Neuronal stem cell (in vitro differentiated cells): Measurements from ENCODE around the gene POU2AF1.
"Not testable (repeated sequence)": the region's sequence is repeated elsewhere in the genome, so short reads cannot be mapped to it uniquely, and the experiment has no call there.

Experiments
- DNase-seq: peaks from one replicate; pipeline ENCODE4 v3.0.0-alpha.2; 2013; ENCODE audit warnings: low spot score
- H2AFZ ChIP-seq: one replicate; pipeline ENCODE4 v1.6.1; 2013; ENCODE audit warnings: mild to moderate bottlenecking, low read length, inconsistent platforms
- H2AK5ac ChIP-seq: 2 replicates; pipeline ENCODE4 v1.6.1; 2013; ENCODE audit warnings: low read depth, mild to moderate bottlenecking, inconsistent platforms, low read length, moderate library complexity, mixed read lengths
- H2BK120ac ChIP-seq: 2 replicates; pipeline ENCODE4 v1.6.1; 2013; ENCODE audit warnings: low read depth, mild to moderate bottlenecking, inconsistent platforms, low read length, moderate library complexity, mixed read lengths
- H2BK12ac ChIP-seq: one replicate; pipeline ENCODE4 v1.6.1; 2013; ENCODE audit warnings: low read length, inconsistent platforms
- H2BK15ac ChIP-seq: 2 replicates; pipeline ENCODE4 v1.6.1; 2013; ENCODE audit warnings: mild to moderate bottlenecking, low read length, inconsistent platforms, mixed read lengths
- H2BK5ac ChIP-seq: one replicate; pipeline ENCODE4 v1.6.1; 2013; ENCODE audit warnings: inconsistent platforms, mild to moderate bottlenecking, low read length, moderate library complexity
- H3K14ac ChIP-seq: one replicate; pipeline ENCODE4 v1.6.1; 2013; ENCODE audit warnings: low read length, inconsistent platforms
- H3K18ac ChIP-seq: 2 replicates; pipeline ENCODE4 v1.6.1; 2013; ENCODE audit warnings: low read length, inconsistent platforms
- H3K23ac ChIP-seq: 2 replicates; pipeline ENCODE4 v1.6.1; 2013; ENCODE audit warnings: low read depth, mild to moderate bottlenecking, mixed read lengths, low read length, inconsistent platforms; ENCODE audit not compliant: poor library complexity
- H3K27ac ChIP-seq: replicated peaks from 3 replicates; pipeline ENCODE4 v1.5.1; 2013; ENCODE audit warnings: low read length, inconsistent platforms
- H3K27me3 ChIP-seq, 3 experiments: 2 replicates each; pipeline ENCODE4 v1.6.1; 2013; ENCODE audit warnings: low read length in 3 of 3, mild to moderate bottlenecking in 2 of 3, inconsistent platforms in 1 of 3, low read depth in 1 of 3, mixed read lengths in 1 of 3, moderate library complexity in 1 of 3; ENCODE audit not compliant: control insufficient read depth in 3 of 3, insufficient read depth in 3 of 3
- H3K36me3 ChIP-seq, 2 donors: replicated peaks in 1 of 2; 2 replicates each; pipeline ENCODE4 v1.6.1; 2013; ENCODE audit warnings: low read length in 2 of 2; ENCODE audit not compliant: control insufficient read depth in 2 of 2, insufficient read depth in 2 of 2
- H3K4ac ChIP-seq: 2 replicates; pipeline ENCODE4 v1.6.1; 2013; ENCODE audit warnings: inconsistent platforms, mild to moderate bottlenecking, low read length, moderate library complexity
- H3K4me1 ChIP-seq, 2 donors: 1 replicate in 1 of 2; 2 replicates in 1 of 2; pipeline ENCODE4 v1.6.1; 2013; ENCODE audit warnings: low read length in 2 of 2, low read depth in 1 of 2; ENCODE audit not compliant: control insufficient read depth in 2 of 2, insufficient read depth in 1 of 2
- H3K4me2 ChIP-seq: one replicate; pipeline ENCODE4 v1.6.1; 2013; ENCODE audit warnings: mild to moderate bottlenecking, low read length, inconsistent platforms; ENCODE audit not compliant: insufficient read depth, poor library complexity, severe bottlenecking
- H3K4me3 ChIP-seq, 2 donors: 2 replicates each; pipeline ENCODE4 v1.5.1; 2013; ENCODE audit warnings: low read length in 2 of 2, mild to moderate bottlenecking in 2 of 2, inconsistent platforms in 1 of 2, moderate library complexity in 1 of 2
- H3K79me1 ChIP-seq: one replicate; pipeline ENCODE4 v1.6.1; 2013; ENCODE audit warnings: low read depth, mild to moderate bottlenecking, inconsistent platforms, low read length, moderate library complexity
- H3K9ac ChIP-seq: one replicate; pipeline ENCODE4 v1.6.1; 2013; ENCODE audit warnings: mild to moderate bottlenecking, low read depth, low read length, inconsistent platforms; ENCODE audit not compliant: poor library complexity
- H3K9me3 ChIP-seq, 2 donors: replicated peaks in 1 of 2; 2 replicates each; pipeline versions ENCODE3 to v1.6.1; 2013; ENCODE audit warnings: low read length in 2 of 2, mild to moderate bottlenecking in 2 of 2, inconsistent platforms in 1 of 2, low read depth in 1 of 2, mixed read lengths in 1 of 2, moderate library complexity in 1 of 2; ENCODE audit not compliant: control insufficient read depth in 2 of 2, insufficient read depth in 1 of 2
- H4K8ac ChIP-seq: one replicate; pipeline ENCODE4 v1.6.1; 2013; ENCODE audit warnings: low read depth, mild to moderate bottlenecking, inconsistent platforms, low read length, moderate library complexity
- H4K91ac ChIP-seq: one replicate; pipeline ENCODE4 v1.6.1; 2013; ENCODE audit warnings: low read length, low read depth, mild to moderate bottlenecking, inconsistent platforms; ENCODE audit not compliant: poor library complexity
- WGBS, 2 donors: extraction: QIAGEN DNeasy Blood & Tissue Kit; methylation state at CpG; one replicate each; pipeline ENCODE4 v1.1.7; 2013; ENCODE audit warnings: missing lambda C conversion rate in 2 of 2, mixed read lengths in 1 of 2; ENCODE audit not compliant: insufficient read length in 2 of 2, insufficient replicate concordance in 1 of 2; ENCODE audit errors: extremely low coverage in 2 of 2; 5-methylcytosine and 5-hydroxymethylcytosine counted together

POU2AF1 gene

GRCh38 chr11:111395081-111395480 is 16.0 kb upstream of the POU2AF1 start:
- Histone ChIP-seq H3K9ac (peak overlapping the region; percentile 25), H3K27me3 (peaks cover 0 to 3% (median 0%) of the 10 kb centered on the region in 3 experiments), H3K4me3 (no peak overlapping the region), H3K9me3 (no peaks in the 10 kb centered on the region), H2BK5ac (no peak overlapping the region), H2AK5ac (no peak overlapping the region), H3K79me1 (no peaks in the 10 kb centered on the region), H2BK15ac (no peak overlapping the region), H3K36me3 (no peaks in the 10 kb centered on the region), H3K4me2 (no peak overlapping the region), H3K14ac (no peak overlapping the region), H3K4me1 (peaks cover 0 to 4% of the 10 kb centered on the region in 2 donors), H3K23ac (peak overlapping the region; percentile 8), H3K27ac (no peak overlapping the region), H2AFZ (no peak overlapping the region), H3K18ac (peak overlapping the region; percentile 45), H3K4ac (no peak overlapping the region), H4K8ac (no peak overlapping the region), H4K91ac (no peak overlapping the region), H2BK120ac (no peak overlapping the region), H2BK12ac (peak overlapping the region; percentile 36)
- WGBS, 2 donors = no CpG with 5 or more reads among the region's 7 CpGs
- no peak for DNase-seq

DNA sequence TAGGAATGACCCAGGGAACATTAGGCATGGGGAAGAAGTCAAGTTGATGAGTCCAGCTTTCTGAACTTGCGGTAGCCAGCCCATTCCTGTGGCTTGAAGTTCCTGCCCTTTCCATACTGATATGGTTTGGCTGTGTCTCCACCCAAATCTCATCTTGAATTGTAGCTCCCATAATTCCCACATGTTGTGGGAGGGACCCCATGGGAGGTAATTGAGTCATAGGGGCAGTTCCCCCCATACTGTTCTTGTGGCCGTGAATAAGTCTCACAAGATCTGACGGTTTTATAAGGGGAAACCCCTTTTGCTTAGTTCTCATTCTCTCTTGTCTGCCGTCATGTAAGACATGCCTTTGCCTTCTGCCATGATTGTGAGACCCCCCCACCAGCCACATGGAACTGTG is 15.1 kb upstream of the POU2AF1 start:
- H3K4me2 ChIP-seq, H2BK120ac ChIP-seq, H3K14ac ChIP-seq, H4K91ac ChIP-seq, H3K79me1 ChIP-seq, H3K27me3 ChIP-seq, H2AK5ac ChIP-seq, H3K4me1 ChIP-seq, H2BK15ac ChIP-seq, H3K9me3 ChIP-seq, H3K27ac ChIP-seq, H4K8ac ChIP-seq, H3K18ac ChIP-seq, H2AFZ ChIP-seq, H2BK5ac ChIP-seq, H3K23ac ChIP-seq, H3K36me3 ChIP-seq, H3K4ac ChIP-seq, H3K9ac ChIP-seq, H2BK12ac ChIP-seq, H3K4me3 ChIP-seq, DNase-seq: not testable (repeated sequence)
- WGBS, 2 donors = no CpG with 5 or more reads among the region's 4 CpGs

DNA sequence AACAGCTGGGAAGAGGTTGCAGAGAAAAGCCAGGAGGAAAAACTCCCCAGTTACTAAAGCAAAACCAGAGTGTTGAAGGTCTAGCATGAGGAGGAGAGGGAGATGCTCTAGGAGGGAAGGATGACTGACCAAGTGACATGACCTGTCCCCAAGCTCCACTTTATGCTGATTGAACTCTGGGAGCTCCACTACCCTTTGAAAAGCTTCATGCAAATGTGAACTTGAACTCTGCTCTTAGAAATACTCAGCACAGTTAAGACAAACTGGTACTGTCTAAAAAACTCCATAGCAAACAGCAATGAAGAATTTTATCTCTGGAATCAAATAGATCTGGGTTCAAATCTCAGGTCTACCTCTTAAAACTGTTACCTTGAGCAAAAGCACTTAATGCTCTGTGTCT is 14.5 kb upstream of the POU2AF1 start:
- Histone ChIP-seq H2BK12ac (no peak overlapping the region), H4K91ac (no peak overlapping the region), H4K8ac (no peak overlapping the region), H2BK120ac (no peak overlapping the region), H2AK5ac (no peak overlapping the region), H3K9ac (no peak overlapping the region), H3K27me3 (peaks cover 0 to 3% (median 0%) of the 10 kb centered on the region in 3 experiments), H2BK5ac (no peak overlapping the region), H3K23ac (no peak overlapping the region), H3K36me3 (no peaks in the 10 kb centered on the region), H3K27ac (no peak overlapping the region), H3K4ac (no peak overlapping the region), H3K4me3 (no peak overlapping the region), H2AFZ (no peak overlapping the region), H3K79me1 (no peaks in the 10 kb centered on the region), H3K14ac (no peak overlapping the region), H3K18ac (no peak overlapping the region), H3K4me2 (no peak overlapping the region), H3K4me1 (peaks cover 0 to 6% of the 10 kb centered on the region in 2 donors), H2BK15ac (no peak overlapping the region), H3K9me3 (no peaks in the 10 kb centered on the region)
- no peak for DNase-seq

GRCh38 chr11:111393096-111393495 is 14.0 kb upstream of the POU2AF1 start:
- no peak overlapping the region for H2BK12ac ChIP-seq
- no peak overlapping the region for H2BK5ac ChIP-seq
- no peak overlapping the region for H3K9ac ChIP-seq
- H4K91ac ChIP-seq = no peak overlapping the region
- H3K27ac ChIP-seq = no peak overlapping the region
- no peak overlapping the region for H3K18ac ChIP-seq
- H3K4me2 ChIP-seq = no peak overlapping the region
- no peak overlapping the region for H3K4ac ChIP-seq
- no peaks in the 10 kb centered on the region for H3K79me1 ChIP-seq
- WGBS, 2 donors = no CpG with 5 or more reads among the region's 5 CpGs
- no peak overlapping the region for H3K4me3 ChIP-seq
- H3K9me3 ChIP-seq = no peaks in the 10 kb centered on the region
- H3K4me1 ChIP-seq = peaks cover 0 to 9% of the 10 kb centered on the region in 2 donors
- H3K14ac ChIP-seq = no peak overlapping the region
- H2BK15ac ChIP-seq = no peak overlapping the region
- no peak for DNase-seq
- H2AFZ ChIP-seq = no peak overlapping the region
- H4K8ac ChIP-seq = no peak overlapping the region
- no peak overlapping the region for H3K23ac ChIP-seq
- no peak overlapping the region for H2AK5ac ChIP-seq
- H3K36me3 ChIP-seq = no peaks in the 10 kb centered on the region
- no peak overlapping the region for H2BK120ac ChIP-seq
- H3K27me3 ChIP-seq = peaks cover 0 to 3% (median 0%) of the 10 kb centered on the region in 3 experiments
